COLO668 (cell line): ENCODE results near the gene KRT28.

ENCODE experiments used
- DNase-seq: peaks from one replicate; lab custom pipeline; 2025; ENCODE audit not compliant: unreplicated experiment; lab: John Stamatoyannopoulos, UW

The KRT28 gene, protein sequence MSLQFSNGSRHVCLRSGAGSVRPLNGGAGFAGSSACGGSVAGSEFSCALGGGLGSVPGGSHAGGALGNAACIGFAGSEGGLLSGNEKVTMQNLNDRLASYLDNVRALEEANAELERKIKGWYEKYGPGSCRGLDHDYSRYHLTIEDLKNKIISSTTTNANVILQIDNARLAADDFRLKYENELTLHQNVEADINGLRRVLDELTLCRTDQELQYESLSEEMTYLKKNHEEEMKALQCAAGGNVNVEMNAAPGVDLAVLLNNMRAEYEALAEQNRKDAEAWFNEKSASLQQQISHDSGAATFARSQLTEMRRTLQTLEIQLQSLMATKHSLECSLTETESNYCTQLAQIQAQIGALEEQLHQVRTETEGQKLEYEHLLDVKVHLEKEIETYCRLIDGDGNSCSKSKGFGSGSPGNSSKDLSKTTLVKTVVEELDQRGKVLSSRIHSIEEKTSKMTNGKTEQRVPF

DNA sequence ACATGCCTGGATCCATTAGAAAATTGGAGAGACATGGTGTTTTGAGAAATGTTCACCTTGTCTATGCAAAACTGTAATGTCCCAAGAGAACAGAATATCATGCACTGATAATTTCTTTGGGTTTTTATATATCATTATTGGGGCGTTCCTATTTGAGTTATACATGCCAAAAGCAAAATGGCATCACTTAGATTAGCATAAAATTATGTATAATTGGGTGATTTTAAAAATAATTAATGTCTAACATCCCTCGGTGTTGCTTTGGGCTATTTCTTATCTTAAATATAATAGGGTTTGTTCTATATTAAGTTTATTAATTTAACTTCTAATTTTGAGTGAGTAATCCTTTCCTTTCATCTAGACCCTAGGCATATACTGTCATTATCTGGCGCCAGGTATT is at the start of gene KRT28:
Gene KRT28, minus strand, starts transcription at position 101 of the 400 bp plus-strand sequence. Its CDS starts 66 bp downstream, at position 35.
- DNase-seq, result no peak

DNA sequence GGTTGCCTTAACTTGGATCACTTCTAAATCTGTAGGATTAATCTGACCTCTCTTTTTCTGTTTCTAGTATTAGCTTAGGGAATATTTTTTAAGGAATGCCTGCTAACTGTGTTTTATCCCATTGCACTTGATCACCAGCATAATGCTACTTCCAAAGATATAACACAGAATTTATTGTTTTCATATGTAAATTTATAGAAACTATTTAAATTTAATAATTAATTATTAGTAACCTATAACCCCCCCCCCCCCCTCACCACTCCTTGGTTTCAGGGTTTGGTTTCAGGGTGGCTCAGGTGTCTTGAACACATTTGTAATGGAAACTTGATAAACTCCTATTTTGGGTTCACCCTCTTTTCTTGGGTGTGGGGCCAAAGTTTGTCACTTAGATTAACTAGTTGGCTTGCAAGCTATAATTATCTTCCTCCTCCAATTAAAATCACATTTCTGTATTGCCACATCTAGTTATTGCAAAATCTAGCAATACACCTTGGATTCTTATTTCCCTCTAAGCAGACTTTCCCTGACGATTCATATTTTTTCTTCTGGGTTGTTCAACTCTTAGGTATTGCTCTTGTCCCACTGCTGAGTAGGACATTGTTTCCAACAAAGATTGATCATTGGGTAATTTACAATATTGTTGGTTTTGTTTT is 49.0 kb upstream of the KRT28 start:
- DNase-seq, result no peak

DNA sequence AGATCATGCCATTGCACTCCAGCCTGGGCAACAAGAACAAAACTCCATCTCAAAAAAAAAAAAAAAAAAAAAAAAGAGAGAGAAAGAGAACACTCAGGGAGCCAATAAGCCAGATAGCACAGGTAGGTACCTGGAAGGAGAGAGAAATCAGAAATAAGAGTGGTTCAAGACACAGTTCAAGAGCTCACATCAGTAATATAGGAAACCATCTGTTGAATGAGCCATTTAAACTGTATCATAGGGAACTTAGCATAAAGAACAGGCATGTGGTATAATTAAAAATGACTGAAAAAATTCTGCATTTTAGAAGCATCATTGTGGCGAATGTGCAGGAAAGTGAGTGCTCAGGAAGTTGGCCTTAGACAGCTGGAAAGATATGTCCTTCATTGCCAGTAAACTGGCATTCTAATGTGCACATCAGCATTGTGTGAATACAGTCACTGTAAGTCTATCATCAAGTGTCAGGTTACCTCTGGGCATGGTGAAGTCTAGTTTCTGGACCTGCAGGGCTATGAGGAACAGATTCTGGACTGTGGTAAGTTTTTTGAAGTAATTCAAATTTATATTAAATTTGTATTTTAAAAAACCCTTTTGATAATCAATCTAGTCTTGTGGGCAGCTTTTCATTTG is 46.9 kb upstream of the KRT28 start:
- no peak for DNase-seq

DNA sequence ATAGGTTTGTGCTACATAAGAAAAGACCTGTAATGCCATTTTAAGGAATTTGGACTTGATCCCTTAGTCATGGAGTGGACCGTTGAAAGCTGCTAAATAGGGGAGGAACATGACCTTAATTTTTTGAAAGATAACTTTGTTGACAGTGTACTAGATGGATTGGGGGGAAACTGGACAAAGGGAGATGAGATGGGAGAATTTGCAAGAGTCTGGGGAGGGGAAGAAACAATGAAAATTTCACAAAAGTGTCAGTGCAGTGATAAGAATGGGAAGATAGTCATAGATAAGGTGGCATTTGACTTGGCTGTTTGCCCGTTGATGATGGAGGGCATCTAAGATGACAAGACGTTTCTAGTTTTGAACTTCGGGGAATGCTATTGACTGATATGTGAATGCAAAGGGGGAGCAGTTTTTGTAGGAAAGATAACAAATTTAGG is 44.9 kb upstream of the KRT28 start:
- DNase-seq, result no peak

DNA sequence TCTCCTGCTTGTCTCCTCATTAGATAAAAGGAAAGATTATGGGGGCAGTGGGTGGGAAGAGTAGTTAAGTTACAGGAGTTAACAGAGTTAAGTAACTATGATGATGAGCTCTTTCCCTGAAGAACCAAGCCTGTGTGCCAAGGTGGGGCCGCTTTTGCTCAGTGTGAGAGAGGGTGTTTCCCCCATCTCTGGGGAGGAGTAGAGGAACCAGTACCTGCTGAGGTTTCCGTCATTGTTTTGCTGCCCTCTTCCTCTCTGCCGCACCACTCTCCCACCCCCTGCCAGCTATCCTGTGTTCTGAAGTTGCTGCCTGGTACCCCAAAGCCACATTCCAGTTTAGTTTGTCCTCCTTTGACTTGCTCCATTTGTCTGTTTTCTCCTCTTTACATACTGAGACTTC is 43.5 kb upstream of the KRT28 start:
- DNase-seq, result no peak

DNA sequence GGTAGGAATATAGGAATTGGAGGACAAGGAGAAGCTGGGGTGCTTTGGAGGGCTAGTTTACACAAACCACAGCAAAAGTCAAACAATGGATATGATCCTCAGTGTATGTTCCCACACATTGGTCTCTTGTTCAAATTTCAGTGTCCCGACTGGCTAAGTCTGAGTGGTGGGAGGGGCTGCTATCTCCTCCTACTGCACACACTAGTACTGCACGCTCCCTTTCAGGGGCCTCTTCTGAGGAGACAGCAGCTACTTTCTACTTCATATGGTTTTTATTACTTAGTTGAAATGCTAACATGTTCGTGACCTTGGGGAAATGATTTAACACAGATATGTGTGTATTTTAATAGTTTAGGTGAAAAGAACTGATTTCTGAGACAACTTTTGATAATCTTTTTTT is 41.5 kb upstream of the KRT28 start:
- DNase-seq, result no peak

DNA sequence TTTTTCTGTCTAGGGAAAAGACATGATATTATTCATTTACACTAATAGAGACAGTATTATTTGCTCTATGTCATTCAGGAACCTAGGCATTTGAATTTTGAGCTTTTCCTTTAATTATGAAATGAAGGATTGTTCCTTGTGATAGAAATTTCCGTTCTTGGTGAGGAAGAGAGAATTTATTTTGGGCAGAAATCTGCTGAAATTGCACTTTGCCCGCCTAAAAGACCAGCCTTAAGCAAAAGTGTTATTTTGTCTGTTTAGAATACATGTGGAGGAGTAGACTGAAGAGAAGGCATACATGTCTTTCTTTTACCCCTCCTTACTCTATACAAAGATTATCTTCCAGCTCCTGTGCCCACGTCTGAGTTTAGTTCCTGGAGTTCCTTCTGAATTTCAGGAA is 39.4 kb upstream of the KRT28 start:
- no peak for DNase-seq

DNA sequence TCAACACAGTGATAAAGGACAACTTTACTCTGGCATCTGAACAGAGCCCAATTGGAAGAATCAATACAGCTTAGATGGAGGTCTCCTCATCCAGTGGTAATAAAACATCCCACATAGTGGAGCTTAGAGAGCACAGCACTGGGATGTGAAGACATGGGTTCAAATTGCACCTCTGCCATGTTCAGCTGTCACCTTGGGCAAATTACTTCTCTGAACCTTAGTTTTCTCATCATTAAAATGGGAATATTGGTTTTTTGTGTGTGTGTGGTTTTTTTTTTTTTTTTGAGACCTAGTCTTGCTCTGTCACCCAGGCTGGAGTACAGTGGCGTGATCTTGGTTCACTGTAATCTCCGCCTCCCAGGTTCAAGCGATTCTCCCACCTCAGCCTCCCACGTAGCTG is 36.3 kb upstream of the KRT28 start:
- DNase-seq, result no peak

DNA sequence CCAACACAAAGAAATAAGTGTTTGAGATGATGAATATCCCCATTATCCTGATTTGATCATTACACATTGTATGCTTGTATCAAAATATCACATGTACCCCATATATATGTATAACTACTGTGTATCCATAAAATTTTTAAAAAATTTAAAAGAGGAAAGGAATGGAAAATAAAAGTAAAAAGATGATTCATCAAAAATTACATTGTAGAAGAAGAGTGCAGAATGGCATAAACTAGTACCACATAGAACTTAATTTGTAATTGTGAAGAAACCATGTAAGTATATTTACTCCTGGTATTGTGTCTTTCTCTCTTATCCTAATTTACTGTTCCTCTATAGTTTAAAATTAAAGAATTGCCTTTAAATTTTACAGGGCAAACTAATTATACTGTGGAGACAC is 34.1 kb upstream of the KRT28 start:
- no peak for DNase-seq

DNA sequence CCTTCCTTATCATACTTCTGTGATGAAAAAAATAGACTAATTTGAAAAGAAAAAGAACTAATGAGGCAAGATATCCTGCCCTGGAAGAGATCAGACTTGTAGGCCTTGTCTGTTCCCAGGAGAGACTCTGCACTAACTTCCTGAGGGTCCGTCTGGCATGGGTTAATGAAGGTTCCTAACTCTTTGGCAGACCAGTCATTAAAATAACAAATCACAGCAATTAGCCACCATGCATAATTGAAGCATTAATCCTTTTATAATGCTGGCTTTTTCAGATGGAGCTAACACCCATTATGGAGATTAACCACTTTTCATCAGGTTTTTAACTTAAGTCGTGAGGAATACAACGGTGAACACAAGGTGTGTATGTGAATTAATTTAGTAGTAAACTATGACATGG is 33.1 kb upstream of the KRT28 start:
- no peak for DNase-seq

DNA sequence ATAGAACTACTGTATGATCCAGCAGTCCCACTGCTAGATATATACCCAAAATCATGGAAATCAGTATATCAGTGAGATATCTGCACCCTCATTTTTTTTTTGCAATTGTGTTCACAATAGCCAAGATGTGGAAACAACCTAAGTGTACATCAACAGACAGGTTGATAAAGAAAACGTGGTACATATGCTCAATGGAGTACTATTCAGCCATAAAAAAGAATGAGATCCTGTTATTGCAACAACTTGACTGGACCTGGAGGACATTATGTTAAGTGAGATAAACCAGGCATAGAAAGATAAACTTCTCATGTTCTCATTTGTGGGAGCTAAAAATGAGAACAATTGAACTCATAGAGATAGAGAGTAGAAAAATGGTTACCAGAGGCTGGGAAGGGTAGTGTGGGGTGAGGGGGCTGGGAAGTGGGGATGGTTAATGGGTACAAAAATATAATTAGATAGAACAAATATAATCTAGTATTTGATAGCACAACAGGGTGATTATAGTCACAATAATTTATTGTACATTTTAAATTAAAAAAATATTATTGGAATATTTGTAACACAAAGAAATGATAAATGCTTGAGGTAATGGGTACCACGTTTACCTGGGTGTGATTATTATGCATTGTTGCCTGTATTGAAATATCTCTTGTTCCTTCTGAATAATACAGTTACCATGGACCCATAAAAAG is 30.5 kb upstream of the KRT28 start:
- DNase-seq, result no peak

DNA sequence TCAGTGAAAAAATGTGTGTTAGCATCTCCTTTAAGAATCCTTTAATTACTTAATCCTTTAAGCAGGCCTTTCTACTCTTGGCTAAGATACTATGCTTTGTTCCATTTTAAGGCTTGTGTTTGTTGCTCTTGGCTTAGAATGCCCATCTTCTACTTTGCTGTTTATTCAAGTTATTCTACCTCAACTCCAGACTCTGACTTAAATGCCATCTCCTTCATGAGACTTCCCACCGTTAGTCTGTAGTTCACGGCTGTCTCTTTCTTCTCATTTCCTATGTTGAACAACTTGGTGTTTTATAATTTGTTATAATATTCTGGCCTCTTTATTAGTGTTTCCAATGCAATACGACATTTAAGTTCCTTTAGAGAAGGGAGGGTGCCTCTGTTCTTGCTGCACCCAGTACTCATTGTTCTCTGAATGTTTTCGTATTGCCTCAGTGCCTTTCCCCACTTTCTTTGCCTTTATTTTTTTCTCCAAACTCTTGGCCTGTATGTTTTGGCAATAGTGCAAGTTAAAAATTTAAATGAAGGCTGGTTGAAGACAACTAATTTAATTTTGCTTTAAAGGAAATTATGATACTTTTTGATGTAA is 28.8 kb upstream of the KRT28 start:
- DNase-seq, result no peak

DNA sequence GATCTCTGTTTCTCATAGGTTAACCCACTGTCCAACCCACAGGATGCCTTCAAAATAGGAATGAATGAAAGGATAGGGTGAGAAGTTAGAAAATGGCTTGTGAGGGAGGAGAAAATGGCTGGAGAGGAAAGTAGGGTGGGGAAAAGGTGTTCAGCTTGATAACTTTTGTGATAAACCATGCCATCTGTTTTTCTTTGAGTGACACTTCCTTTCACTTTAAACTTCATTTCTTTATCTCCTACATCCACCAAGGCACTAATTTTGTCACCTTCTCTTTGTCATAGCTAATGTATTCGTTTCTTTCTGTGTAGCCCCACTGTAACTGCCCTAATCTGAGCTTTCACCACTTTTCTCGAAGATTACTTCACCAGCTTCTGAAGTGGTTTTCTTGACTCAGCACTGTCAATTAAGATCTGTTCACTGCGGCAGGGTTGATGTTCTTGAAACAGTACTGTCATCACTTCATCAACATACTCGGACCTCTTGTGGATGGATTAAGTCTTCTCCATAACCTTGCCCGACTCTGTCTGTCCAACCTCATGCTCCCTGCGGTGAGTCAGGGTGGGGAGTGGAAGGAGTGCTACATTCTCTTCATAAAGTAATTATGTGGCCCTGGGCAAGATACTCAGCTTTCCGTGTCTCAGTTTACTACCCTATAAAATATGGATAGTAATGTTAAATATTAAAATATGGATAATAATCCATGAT is 28.1 kb upstream of the KRT28 start:
- no peak for DNase-seq

DNA sequence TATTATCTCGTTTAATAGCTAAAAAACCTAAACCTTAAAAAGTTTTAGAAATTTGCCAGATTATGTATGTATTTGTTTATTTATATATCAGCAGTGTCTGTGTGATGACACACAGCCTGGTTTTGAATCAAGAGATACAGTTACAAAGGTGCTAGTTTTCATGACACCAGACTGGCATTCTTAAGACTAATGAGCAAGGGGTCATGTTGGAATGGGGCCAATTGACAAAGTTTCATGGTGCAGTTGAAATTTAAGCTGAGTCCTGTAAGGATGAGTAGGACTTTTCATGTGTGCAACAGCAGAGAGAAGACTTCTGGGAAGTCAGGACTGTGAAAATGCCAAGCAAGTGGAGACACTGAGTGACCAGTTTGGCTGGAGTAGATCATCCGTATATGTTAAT is 25.8 kb upstream of the KRT28 start:
- DNase-seq, result no peak

DNA sequence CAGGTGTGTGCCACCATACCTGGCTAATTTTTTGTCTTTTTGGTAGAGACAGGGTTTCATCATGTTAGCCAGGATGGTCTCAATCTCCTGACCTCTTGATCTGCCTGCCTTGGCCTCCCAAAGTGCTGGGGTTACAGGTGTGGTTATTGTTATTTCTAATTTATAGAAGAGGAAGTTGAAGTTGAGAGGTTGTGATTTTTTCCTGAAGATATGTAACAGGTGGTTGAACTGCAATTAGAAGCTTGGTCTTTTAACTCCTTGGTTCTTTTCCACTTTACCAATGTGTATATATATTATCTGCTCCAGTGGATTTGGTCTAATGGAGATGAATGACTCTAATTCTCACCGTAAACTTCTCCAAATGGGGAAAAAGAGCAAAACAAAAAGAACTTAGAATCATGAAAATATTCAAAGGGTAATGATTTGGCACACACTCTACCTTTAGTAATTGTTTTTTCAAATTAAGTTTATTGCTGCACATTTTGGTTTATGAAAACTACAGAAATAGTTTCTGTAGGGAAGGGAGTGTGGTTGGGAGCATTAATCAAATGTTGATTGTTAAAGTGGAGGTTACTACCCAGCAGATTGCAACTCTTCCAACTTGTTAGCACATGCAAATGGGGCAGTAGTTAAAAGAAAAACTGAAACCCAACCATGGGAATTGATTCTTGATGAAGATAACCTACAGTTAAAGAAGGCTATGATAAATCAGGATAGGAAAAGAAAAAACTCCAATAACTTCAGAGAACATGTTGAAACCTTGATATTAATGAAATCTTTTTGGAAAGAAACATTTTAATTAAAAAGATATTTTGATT is 24.5 kb upstream of the KRT28 start:
- DNase-seq, result no peak

DNA sequence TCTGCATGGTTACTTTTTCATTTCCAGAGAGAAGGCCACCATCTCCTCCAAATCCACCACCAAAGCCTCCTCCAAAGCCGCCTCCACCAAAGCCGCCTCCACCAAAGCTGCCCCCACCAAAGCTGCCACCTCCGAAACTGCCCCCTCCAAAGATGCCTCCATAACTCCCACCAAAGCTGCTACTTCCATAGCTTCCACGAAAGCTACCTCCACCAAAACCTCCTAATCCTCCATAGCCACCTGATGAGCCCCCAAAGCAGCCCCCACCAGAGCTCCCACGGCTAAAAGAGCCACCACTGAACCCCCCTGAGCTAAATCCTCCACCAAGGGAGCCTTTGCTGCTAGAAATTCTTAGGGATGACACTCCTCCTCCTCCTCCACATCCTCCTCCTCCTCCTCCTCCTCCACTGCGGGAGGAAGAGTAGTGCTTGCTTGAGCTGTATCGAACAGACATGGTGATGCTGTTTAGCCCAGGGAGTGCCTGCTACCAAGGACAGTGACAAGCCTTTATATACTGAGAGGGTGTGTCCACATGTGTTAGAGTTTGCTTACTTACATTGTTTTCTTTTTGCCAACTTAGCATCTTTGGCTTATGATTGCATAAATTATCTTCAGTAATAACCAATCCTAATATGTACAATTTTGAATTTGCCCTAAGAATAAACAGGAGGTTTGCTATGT is 22.5 kb upstream of the KRT28 start, which contains the start of gene KRT10:
Gene KRT10, minus strand, starts transcription at position 483 of the 681 bp plus-strand sequence. Its CDS starts 29 bp downstream, at position 454.
- DNase-seq, result no peak

DNA sequence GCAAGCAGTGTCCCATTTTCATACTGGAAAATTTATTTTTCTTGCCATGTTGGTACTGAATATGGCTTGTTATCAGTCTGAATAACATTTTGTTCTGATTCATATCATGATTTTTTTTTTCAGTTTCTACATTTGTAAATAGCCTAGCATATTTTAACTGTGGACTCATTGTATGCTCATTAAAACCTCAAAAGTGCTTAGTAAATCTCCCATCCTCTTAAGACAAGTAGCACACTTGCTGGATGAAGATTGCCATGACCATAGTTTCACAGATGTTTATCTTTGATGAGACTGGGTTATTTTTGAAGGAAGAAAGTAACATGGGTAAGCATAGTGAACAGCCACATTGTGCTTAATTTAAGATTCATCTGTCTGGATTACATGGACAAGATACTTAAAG is 21.8 kb upstream of the KRT28 start:
- DNase-seq, result no peak

DNA sequence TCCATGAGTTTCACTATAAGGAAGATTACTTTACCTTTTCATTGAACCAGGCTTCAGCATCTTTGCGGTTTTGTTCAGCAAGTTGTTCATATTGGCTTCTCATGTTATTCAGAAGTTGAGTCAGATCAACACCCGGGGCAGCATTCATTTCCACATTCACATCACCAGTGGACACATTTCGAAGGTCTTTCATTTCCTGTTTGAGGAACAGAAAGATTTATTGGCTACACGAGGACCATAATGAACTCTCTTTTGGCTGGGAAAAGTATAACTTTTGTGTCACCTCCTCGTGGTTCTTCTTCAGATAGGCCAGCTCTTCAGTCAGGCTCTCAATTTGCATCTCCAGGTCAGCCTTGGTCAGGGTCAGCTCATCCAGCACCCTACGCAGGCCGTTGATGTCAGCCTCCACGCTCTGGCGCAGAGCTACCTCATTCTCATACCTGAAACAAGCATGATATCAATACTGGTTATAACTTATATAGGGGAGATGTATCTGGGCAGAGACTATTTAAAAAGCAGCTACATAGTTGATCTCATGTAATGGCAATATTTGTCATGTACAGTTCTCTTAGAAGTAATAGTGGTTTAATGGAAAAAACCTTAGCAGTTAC is 20.6 kb upstream of the KRT28 start:
- no peak for DNase-seq
